ENCODE results near the gene IRF2BP2. TPM values are rescaled to one million over a fixed set of nuclear protein-coding genes. Genes with fewer than 3 reads are reported as not detected.

IRF2BP2 gene
- total RNA-seq, 1 donor from 2014 or later = 199 TPM

DNA sequence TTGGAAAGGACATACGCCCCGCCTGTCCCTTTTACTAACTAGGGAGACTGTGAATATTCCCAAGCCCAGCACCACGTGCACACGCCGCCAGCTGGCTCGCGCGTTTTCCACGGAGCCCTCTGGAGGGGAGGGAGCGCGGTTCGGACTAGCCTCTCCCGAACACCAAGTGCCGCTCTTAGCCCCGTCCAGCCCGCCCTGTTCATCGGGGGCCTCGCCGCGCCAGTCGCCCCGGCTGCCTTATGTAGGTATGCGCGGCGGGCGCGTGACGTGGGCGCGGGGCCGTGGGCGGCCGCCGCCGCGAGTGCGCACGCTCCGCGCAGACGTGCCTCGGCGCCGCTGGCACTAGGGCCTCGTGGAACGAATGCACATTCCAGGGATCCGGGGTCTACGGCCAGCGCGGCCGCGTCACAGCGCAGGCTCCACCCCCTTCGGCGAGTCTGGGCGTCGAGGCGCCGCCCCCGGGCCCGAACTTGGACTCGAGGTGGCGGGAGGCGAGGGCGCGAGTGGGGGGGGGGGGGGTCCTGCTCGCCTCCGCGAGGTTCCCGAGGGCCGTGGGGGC, 767 bp upstream of the IRF2BP2 start:
- Mint-ChIP-seq H3K27me3 (ENCODE audit: unreplicated experiment) (peaks cover 34% of the 10 kb centered on the region), H3K4me1 (ENCODE audit: low read depth, unreplicated experiment) (peaks cover 30% of the 10 kb centered on the region), H3K9me3 (ENCODE audit: unreplicated experiment) (peaks cover 40% of the 10 kb centered on the region), H3K36me3 (ENCODE audit: unreplicated experiment) (peaks cover 29% of the 10 kb centered on the region), H3K27ac (ENCODE audit: unreplicated experiment) (peak overlapping the region; percentile 99), H3K4me3 (ENCODE audit: unreplicated experiment) (peak overlapping the region; percentile 90)
- TF ChIP-seq, protein P1, sequence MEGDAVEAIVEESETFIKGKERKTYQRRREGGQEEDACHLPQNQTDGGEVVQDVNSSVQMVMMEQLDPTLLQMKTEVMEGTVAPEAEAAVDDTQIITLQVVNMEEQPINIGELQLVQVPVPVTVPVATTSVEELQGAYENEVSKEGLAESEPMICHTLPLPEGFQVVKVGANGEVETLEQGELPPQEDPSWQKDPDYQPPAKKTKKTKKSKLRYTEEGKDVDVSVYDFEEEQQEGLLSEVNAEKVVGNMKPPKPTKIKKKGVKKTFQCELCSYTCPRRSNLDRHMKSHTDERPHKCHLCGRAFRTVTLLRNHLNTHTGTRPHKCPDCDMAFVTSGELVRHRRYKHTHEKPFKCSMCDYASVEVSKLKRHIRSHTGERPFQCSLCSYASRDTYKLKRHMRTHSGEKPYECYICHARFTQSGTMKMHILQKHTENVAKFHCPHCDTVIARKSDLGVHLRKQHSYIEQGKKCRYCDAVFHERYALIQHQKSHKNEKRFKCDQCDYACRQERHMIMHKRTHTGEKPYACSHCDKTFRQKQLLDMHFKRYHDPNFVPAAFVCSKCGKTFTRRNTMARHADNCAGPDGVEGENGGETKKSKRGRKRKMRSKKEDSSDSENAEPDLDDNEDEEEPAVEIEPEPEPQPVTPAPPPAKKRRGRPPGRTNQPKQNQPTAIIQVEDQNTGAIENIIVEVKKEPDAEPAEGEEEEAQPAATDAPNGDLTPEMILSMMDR (IDR thresholded peaks at IDR 0.05; ENCODE audit: partially characterized antibody, unreplicated experiment) = no peak
- peak; percentile 89 for DNase-seq

DNA sequence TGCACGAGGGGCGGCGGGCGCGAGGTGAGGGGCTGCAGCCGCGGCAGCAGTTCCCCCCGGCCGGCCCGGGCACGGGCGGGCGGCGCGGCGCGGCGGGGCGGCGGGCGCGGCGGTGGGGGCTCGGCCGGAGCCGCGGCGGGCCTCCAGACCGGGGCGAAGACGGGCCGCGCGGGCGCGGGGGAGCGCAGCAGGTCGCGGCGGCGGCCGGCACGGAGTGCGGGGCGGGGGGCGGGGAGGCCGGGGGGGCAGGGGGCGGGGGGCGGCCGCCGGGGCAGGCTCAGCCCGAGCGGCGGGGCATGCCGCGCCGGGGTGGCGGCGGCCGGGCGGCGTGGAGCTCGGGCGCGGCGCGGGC, 311 bp downstream of the IRF2BP2 start:
- H3K9me3 Mint-ChIP-seq (ENCODE audit: unreplicated experiment) = peaks cover 44% of the 10 kb centered on the region
- H3K36me3 Mint-ChIP-seq (ENCODE audit: unreplicated experiment) = peaks cover 36% of the 10 kb centered on the region
- DNase-seq = no peak
- H3K4me1 Mint-ChIP-seq (ENCODE audit: low read depth, unreplicated experiment) = peaks cover 30% of the 10 kb centered on the region
- TF ChIP-seq, protein P1 (IDR thresholded peaks at IDR 0.05; ENCODE audit: partially characterized antibody, unreplicated experiment) = no peak
- H3K27me3 Mint-ChIP-seq (ENCODE audit: unreplicated experiment) = peaks cover 38% of the 10 kb centered on the region
- no peak overlapping the region for H3K4me3 Mint-ChIP-seq (ENCODE audit: unreplicated experiment)
- H3K27ac Mint-ChIP-seq (ENCODE audit: unreplicated experiment) = no peak overlapping the region

DNA sequence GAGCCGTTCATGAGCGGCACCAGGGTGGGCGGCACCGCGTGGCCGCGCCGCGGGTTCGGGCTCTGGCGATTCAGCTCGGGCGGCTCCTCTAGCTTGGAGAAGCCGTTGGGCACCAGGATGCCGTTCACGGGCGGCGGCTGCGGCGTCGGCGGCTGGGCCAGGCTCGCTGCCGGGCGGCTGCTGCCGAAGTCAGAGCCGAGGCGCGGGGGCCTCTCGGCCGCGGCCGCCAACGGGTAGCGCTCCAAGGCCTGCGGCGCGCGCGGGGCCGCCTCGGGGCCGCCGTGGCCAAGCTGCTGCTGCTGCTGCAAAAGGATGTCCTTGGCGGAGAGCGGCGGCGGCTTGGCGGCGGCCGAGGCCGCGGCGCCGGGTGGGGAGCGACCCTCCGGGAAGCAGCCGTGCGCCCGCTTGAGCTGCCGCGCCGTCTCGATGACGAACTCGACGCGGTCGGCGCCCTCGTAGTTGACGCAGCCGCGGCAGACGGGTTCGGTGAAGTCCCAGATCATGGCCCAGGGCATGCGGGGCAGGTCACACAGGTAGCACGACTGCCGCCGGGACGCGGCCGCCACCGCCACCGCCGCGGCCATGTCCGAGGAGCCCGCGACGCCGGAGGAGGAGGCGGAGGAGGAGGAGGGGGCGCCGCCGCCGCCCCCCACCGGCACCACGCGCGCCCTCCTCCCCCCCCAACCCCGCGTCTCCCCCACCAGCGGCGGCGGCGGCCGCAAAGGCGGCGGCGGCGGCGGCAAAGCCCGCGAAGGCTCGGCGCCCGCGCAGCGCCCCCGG, 877 bp downstream of the IRF2BP2 start:
- Mint-ChIP-seq H3K9me3 (ENCODE audit: unreplicated experiment) (peaks cover 46% of the 10 kb centered on the region), H3K36me3 (ENCODE audit: unreplicated experiment) (peaks cover 38% of the 10 kb centered on the region), H3K4me3 (ENCODE audit: unreplicated experiment) (no peak overlapping the region), H3K4me1 (ENCODE audit: low read depth, unreplicated experiment) (peaks cover 28% of the 10 kb centered on the region), H3K27me3 (ENCODE audit: unreplicated experiment) (peaks cover 39% of the 10 kb centered on the region), H3K27ac (ENCODE audit: unreplicated experiment) (no peak overlapping the region)
- TF ChIP-seq, protein P1 (IDR thresholded peaks at IDR 0.05; ENCODE audit: partially characterized antibody, unreplicated experiment) = no peak
- peak; percentile 56 for DNase-seq

DNA sequence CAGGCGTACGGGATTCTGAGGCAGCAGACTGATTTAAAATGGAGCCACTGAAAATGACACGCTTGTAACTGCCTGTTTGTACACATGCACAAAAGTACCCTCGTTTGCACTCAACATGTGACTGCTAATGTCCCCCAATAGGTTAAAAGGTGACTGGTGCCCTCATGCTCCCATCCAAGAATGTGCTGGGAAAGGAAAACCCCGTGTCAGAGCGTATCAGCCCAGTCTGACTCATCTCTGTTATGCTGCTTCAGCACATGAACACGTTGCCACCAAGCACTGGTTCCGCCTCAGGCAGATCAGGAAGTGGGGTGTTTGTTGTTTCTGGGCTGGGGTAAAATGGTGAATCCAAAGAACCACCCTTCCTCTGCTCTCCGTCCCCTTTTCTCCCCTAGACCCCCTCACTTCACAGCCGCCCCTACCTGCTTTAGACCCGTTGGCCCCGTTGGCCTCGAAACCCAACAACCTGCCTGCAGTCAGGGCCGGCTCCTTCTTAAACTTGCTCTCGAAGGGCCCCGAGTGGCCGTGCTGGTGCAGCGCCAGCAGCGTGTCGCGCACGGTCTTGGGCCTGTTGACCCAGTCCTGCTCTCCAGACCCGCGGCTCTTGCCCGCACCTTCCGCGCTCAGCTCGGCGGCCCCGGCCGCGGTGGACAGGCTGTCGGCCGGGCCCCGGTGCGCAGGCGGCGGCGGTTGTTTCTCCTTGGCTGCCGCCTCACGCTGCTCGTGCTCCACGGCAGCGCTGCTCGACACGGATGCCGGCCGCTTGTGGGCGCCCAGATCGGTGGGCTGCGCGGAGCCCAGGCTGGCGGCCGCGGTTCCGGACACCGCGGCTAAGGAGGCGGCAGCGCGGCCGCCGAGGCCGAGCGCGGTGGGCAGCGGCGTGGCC, 1.7 kb downstream of the IRF2BP2 start:
- peak overlapping the region; percentile 99 for H3K4me3 Mint-ChIP-seq (ENCODE audit: unreplicated experiment)
- DNase-seq = peak; percentile 45
- peak overlapping the region; percentile 99 for H3K27ac Mint-ChIP-seq (ENCODE audit: unreplicated experiment)
- H3K36me3 Mint-ChIP-seq (ENCODE audit: unreplicated experiment) = peaks cover 38% of the 10 kb centered on the region
- H3K27me3 Mint-ChIP-seq (ENCODE audit: unreplicated experiment) = peaks cover 42% of the 10 kb centered on the region
- peaks cover 20% of the 10 kb centered on the region for H3K4me1 Mint-ChIP-seq (ENCODE audit: low read depth, unreplicated experiment)
- H3K9me3 Mint-ChIP-seq (ENCODE audit: unreplicated experiment) = peaks cover 46% of the 10 kb centered on the region
- TF ChIP-seq, protein P1 (IDR thresholded peaks at IDR 0.05; ENCODE audit: partially characterized antibody, unreplicated experiment) = no peak

All from glutamatergic neuron (in vitro differentiated cells).